HG02798 (cell line): Measurements from ENCODE around the gene ANKS1A.
"Not testable (repeated sequence)": the region's sequence is repeated elsewhere in the genome, so short reads cannot be mapped to it uniquely, and the experiment has no call there.

ENCODE experiments used
- ATAC-seq: cut with Tn5 transposase; IDR thresholded peaks from one replicate; pipeline ENCODE4 v1.9.1; 2021; ENCODE audit warnings: mild to moderate bottlenecking; ENCODE audit not compliant: unreplicated experiment, poor library complexity

ANKS1A gene

DNA sequence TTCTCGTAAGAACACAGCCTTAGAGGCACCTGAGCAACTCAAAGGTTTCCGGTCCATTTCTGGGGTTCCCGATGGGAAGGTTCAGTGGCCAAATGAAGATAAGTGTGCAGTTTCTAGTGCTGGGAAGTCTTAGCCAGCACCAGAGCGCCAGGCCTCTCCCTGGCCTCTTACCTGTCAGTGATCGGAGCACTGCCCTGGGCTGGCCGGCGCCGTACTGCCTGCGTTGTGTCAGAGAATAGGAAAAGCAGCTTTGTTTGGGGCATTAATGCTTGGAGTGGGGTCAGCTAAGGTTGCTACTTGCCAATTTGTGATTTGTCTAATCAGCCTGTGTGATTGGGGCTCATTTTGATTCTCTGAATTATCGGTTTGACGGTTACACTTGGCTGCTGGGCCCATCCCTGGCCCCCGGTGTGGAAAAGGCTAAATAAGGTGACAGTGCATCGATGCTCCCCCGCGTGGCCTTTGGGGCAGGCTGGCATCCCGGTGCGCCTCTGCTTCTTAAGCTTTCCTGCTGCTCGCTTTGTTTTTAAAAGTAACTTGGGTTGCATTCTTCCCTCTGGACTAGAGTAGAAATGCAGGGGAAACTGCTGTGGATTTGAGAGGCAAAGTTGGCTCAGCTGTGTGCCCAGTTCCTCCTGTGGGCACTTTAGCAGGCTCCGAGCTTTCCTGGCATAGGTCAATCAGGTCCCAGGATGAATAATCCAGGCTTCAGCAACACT lies 200.3 kb downstream of the ANKS1A start:
- no peak for ATAC-seq

- ATAC-seq: no peak
Observed at GRCh38 chr6:35089935-35090505, 201.0 kb downstream of the ANKS1A start.

DNA sequence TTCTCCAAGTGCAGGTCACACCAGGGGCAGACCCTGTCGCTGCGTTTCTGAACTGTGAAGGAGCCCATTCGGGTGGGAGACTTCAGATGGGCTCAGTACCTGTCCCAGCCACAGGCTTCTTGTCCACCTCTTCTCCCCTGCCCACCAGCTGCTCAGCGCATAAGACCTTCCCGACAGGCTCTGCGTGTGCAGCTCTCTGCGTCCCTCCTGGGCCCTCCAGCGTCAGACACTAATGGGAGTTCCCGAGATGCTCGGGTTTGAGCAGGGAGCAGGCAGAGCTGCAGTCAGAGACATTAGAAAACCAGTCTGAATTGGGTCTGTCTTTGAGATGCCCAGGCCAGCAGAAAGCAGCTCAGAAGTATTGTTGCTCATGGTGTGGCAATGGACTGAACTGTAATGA lies 201.7 kb downstream of the ANKS1A start:
- no peak for ATAC-seq

GRCh38 chr6:35091346-35092083 lies 202.5 kb downstream of the ANKS1A start:
- ATAC-seq: no peak

DNA sequence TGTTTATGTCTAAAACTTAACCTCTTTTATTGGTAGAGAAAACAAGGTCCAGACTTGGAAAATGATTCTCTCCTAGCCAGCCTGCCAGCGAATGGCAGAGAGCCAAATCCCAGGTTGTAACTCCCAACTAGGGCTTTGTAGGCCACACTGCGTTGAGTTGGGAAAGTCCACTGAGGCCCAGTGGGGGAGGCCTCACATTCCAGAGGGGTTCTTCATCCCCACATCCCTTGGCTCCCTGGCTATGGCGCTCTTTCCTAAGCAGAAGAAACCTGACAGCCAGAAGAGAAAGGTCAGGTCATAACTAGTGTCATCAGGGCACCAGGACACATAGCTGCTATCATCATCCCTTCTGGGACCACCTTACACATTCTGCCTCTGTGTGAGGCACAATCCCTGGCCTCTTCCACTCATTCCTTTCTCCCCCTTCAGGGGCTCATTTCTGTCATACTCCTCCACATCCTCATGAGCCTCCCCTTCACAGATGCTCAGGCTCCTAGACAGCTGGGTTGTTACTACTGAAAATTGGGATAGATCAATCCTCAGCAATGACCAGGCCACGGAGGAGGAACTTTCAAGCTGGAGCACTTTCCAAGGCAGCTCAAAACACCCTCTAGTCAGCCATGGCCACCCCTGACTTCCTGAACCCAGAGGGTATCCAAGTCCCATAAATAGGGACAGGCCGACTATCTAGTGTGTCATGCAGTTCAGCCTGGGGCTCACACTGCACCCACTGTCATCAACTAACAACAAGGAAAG lies 203.5 kb downstream of the ANKS1A start:
- no peak for ATAC-seq

DNA sequence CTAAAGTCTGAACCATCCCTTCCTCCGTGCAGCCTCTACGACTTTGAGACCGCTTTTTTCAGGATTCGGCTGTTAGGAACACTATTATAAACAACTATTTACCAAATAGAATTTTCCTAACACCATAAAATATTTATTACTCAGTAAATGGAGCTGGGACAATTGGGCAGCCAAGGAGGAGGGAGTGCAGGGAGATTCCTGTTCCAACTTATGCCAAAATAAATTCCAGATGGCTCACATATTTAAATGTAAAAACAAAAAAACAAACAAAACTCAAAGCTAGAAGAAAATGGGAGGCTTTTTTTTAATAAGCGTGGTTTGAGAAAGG lies 204.0 kb downstream of the ANKS1A start:
- no peak for ATAC-seq

GRCh38 chr6:35093783-35094182 lies 204.7 kb downstream of the ANKS1A start:
- ATAC-seq: no peak

- ATAC-seq: no peak
Observed at GRCh38 chr6:35094183-35094582, 205.1 kb downstream of the ANKS1A start.

DNA sequence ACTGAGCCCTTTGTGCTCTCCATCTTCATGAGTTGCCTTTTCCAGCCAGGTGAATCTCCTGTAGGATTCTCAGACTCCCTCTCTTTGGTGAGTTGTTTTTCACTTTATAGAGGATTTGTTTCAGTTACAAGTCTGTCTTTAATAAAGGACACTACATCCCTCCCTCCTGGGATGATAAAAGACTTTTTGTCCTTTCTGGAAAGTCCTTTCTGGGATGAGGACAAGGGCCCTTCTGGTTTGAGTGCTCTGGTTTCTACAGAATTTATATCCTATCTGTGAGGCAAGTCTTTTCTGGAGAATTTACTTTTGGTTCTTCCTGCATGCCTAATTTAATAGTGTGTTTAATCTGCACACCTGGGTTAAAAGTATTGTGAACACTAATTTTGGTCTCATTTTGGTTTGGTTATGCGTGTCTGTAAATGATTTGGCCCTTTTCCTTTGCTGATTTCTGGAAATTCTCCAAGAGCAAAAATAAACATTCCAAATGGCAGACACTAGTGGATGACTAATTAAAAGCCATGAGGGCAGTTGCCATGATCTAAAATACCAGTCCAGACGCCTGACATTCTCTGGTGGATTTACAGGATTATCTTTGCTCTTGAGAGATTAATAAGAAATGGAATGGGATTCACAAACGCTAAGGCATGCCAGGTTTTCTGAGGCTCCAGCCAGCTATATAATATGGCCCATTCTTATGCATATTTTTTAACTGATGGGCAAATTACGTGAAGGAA lies 207.2 kb downstream of the ANKS1A start:
- ATAC-seq: no peak

DNA sequence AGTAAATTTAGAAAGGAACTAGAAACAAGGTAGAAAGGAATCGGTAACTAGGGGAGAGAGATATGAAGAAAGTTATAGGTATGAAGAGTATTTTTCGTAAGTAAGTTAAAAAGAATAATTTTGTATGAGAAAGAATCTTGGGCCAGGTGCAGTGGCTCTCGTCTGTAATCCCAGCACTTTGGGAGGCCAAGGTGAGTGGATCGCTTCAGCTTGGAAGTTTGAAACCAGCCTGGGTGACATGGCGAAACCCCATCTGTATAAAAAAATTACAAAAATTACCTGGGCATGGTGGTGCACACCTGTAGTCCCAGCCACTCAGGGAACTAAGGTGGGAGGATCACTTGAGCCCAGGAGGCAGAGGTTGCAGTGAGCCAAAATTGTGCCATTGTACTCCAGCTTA lies 210.1 kb downstream of the ANKS1A start:
- no peak for ATAC-seq

DNA sequence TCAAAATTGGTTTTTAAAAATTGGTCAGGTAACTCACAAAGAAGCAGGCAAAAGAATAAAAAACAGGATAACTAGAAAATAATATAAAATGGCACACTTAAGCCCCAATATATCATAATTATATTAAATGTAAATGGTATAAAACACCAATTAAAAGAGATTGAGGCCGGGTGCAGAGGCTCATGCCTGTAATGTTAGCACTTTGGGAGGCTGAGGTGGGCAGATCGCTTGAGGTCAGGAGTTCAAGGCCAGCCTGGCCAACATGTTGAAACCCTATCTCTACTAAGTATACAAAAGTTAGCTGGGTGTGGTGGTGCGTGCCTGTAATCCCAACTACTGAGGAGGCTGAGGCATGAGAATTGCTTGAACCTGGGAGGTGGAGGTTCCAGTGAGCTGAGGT lies 216.0 kb downstream of the ANKS1A start:
- no peak for ATAC-seq

DNA sequence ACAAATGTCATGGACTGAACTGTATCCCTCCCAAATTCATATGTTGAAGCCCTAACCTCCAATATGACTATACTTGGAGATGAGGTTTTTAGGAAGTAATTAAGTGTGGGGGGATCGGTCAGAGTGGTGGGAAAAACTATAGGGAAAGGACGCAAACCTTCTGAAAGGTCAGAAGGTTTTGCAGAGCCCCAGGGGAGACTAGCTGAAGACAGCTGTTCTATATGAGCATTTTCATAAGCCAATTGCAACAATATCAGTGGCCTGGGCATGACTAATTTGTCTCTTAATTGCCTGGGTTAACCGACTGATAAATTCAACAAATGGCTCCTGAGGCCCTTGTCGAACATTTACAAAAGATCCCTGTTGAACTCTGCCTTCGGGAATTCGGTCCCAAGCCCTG lies 217.0 kb downstream of the ANKS1A start:
- ATAC-seq: not testable (repeated sequence)

GRCh38 chr6:35107208-35107607 lies 218.2 kb downstream of the ANKS1A start:
- not testable (repeated sequence) for ATAC-seq

DNA sequence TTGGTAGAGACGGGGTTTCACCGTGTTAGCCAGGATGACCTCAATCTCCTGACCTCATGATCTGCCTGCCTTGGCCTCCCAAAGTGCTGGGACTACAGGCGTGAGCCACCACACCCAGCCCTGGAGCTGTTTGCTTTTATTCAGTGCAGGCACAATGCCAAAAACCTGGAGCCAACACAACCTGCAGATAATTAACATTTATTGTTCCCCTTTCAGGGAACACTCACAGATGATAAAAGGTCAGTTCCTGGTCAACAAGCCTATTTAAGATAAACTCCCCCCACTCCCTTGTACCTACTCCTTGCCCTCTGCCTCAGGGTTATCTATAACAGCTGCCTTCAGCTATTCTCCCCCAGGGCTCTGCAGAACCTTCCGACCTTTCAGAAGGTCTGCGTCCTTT lies 218.7 kb downstream of the ANKS1A start:
- not testable (repeated sequence) for ATAC-seq

- ATAC-seq: no peak
Observed at GRCh38 chr6:35108309-35108885, 219.3 kb downstream of the ANKS1A start.

GRCh38 chr6:35120746-35121145 lies 231.7 kb downstream of the ANKS1A start:
- no peak for ATAC-seq

GRCh38 chr6:35124356-35124755 lies 235.3 kb downstream of the ANKS1A start:
- no peak for ATAC-seq

GRCh38 chr6:35128042-35128441 lies 239.0 kb downstream of the ANKS1A start:
- ATAC-seq: no peak

DNA sequence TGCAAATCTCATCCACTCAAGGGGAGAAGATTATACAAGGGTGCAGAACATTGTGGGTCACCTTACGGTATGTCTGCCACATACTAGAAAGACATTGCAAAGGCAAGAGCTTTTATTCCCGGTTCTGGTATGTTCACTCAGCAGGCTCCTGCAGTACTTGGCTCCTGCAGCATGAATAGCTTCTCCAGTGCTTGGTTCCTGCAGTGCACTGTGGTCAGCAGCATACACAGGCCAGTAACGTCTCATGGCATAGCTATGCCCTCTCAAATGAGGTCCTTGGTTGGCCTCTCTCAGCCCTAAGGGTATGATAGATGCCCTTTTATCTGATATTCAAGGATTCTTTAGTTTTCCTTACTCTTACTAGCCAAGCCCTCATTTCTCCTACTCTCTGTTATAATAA lies 239.4 kb downstream of the ANKS1A start:
- ATAC-seq: no peak

- ATAC-seq: no peak
Observed at GRCh38 chr6:35136185-35136584, 247.1 kb downstream of the ANKS1A start.
